Liver (tissue), 3 donors: Measurements from ENCODE around the gene CNOT11.

ENCODE experiments used
- FOXA1 ChIP-seq: IDR thresholded peaks from 2 replicates; pipeline ENCODE4 v1.6.1; 2016; ENCODE audit warnings: antibody characterized with exemption
- JUND ChIP-seq, 2 donors: IDR thresholded peaks; 2 replicates each; pipeline ENCODE4 v1.6.1; 2016; ENCODE audit warnings: antibody characterized with exemption in 2 of 2
- RAD21 ChIP-seq, 2 donors: IDR thresholded peaks; 2 replicates each; pipeline ENCODE4 v1.6.1; 2016; ENCODE audit warnings: antibody characterized with exemption in 2 of 2, mild to moderate bottlenecking in 2 of 2
- TF ChIP-seq, protein P1 (sequence below): fragments of 150-350 bp; IDR thresholded peaks from 2 replicates; pipeline ENCODE4 v1.5.1; 2017; ENCODE audit warnings: improper control_type of control experiment, low read depth, low read length; ENCODE audit not compliant: missing input control
- TF ChIP-seq, protein P2 (sequence below): IDR thresholded peaks from 2 replicates; pipeline ENCODE4 v1.6.1; 2016; ENCODE audit warnings: antibody characterized with exemption, mild to moderate bottlenecking
- TF ChIP-seq, protein P3 (sequence below): IDR thresholded peaks from 2 replicates; pipeline ENCODE4 v1.6.1; 2016; ENCODE audit warnings: antibody characterized with exemption
- TF ChIP-seq, protein P4 (sequence below): IDR thresholded peaks from 2 replicates; pipeline ENCODE4 v1.6.1; 2016; ENCODE audit warnings: antibody characterized with exemption
- donor health status: healthy.
- donor health status: healthy.

DNA sequence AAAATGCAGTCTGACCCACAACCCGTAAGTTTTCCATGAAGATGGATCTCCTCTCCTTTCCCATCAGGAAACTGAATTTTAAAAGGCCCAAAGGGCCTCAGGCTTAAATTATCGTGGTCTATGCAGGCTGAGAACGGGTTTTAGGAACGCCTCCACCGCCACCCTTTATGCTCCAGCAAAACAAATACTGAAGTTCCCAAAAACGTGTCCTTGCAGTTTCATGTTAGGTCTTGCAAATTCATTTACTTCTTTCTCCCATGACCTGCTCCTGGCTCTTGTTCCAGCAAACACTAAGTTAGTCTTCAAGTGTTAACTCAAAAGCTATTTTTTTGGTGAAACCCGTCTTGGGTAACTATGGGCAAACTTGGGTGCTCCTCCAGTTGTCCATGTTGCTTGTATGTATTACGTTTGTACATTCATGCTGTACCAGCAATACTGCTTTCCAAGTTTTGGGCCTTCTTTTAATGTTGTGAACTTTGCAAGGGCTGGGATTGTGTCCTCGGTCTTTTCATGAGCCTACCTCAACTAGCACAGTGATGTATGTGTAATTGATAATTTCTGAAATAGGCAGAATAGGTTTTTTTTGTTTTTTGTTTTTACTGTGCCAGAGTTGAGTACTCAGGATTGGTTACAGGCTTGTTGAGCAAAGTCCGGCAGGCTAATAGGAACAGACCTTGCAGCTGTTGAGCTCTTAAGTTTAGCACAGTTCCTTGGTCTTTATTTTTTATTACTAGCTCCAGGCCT is 57.6 kb downstream of the CNOT11 start:
- TF ChIP-seq JUND (IDR thresholded peaks at IDR 0.05) (no peak), RAD21 (IDR thresholded peaks at IDR 0.05) (no peak), FOXA1 (no peak)
- TF ChIP-seq, protein P1, sequence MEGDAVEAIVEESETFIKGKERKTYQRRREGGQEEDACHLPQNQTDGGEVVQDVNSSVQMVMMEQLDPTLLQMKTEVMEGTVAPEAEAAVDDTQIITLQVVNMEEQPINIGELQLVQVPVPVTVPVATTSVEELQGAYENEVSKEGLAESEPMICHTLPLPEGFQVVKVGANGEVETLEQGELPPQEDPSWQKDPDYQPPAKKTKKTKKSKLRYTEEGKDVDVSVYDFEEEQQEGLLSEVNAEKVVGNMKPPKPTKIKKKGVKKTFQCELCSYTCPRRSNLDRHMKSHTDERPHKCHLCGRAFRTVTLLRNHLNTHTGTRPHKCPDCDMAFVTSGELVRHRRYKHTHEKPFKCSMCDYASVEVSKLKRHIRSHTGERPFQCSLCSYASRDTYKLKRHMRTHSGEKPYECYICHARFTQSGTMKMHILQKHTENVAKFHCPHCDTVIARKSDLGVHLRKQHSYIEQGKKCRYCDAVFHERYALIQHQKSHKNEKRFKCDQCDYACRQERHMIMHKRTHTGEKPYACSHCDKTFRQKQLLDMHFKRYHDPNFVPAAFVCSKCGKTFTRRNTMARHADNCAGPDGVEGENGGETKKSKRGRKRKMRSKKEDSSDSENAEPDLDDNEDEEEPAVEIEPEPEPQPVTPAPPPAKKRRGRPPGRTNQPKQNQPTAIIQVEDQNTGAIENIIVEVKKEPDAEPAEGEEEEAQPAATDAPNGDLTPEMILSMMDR: no peak
- TF ChIP-seq, protein P2, sequence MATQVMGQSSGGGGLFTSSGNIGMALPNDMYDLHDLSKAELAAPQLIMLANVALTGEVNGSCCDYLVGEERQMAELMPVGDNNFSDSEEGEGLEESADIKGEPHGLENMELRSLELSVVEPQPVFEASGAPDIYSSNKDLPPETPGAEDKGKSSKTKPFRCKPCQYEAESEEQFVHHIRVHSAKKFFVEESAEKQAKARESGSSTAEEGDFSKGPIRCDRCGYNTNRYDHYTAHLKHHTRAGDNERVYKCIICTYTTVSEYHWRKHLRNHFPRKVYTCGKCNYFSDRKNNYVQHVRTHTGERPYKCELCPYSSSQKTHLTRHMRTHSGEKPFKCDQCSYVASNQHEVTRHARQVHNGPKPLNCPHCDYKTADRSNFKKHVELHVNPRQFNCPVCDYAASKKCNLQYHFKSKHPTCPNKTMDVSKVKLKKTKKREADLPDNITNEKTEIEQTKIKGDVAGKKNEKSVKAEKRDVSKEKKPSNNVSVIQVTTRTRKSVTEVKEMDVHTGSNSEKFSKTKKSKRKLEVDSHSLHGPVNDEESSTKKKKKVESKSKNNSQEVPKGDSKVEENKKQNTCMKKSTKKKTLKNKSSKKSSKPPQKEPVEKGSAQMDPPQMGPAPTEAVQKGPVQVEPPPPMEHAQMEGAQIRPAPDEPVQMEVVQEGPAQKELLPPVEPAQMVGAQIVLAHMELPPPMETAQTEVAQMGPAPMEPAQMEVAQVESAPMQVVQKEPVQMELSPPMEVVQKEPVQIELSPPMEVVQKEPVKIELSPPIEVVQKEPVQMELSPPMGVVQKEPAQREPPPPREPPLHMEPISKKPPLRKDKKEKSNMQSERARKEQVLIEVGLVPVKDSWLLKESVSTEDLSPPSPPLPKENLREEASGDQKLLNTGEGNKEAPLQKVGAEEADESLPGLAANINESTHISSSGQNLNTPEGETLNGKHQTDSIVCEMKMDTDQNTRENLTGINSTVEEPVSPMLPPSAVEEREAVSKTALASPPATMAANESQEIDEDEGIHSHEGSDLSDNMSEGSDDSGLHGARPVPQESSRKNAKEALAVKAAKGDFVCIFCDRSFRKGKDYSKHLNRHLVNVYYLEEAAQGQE: no peak
- TF ChIP-seq, protein P3, sequence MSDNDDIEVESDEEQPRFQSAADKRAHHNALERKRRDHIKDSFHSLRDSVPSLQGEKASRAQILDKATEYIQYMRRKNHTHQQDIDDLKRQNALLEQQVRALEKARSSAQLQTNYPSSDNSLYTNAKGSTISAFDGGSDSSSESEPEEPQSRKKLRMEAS: no peak
- TF ChIP-seq, protein P4, sequence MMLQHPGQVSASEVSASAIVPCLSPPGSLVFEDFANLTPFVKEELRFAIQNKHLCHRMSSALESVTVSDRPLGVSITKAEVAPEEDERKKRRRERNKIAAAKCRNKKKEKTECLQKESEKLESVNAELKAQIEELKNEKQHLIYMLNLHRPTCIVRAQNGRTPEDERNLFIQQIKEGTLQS: no peak
